Measurements from ENCODE around the gene SCAMP5. TPM values are rescaled to one million over a fixed set of nuclear protein-coding genes. Genes with fewer than 3 reads are reported as not detected.

Gene SCAMP5
- total RNA-seq, 1 donor, result 1.1 TPM

DNA sequence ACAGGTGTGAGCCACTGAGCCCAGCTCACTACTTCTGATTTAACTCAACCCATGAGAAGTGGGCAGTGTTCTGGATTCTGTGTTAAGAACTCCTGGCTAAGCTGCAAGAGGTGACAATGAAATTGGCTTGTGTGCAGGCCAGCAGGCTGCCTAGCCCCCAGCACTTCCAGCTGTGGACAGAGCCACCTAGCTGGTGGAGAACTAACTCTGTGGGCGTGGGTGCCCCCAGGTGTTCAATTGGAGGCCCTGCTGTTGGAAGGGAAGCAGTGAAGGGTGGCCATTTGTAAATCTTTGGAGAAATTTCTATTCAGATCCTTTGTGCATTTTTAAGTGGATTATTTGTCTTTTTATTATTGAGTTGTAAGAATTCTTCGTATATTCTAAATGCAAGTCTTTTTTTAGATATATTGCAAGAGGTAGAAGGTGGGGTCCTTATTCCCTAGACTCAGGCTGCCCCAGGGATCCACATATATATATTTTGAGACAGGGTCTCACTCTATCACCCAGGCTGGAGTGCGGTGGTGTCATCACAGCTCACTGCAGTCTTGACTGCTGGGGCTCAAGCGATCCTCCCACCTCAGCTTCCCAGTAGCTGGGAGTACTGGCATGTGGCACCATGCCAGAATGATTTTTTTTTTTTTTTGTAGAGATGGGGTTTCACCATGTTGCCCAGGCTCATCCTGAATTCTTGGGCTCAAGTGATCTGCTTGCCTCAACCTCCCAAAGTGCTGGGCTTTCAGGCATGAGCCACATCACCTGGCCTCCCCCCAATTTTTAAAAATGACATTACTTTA lies 7.2 kb upstream of the SCAMP5 start:
- no peak overlapping the region for H3K4me3 ChIP-seq (ENCODE audit: low read depth, low read length)
- peak; percentile 45 for TF ChIP-seq CTCF (IDR thresholded peaks at IDR 0.05; ENCODE audit: insufficient read depth, low read length)
- peak; percentile 45 for DNase-seq (ENCODE audit: low read depth)

DNA sequence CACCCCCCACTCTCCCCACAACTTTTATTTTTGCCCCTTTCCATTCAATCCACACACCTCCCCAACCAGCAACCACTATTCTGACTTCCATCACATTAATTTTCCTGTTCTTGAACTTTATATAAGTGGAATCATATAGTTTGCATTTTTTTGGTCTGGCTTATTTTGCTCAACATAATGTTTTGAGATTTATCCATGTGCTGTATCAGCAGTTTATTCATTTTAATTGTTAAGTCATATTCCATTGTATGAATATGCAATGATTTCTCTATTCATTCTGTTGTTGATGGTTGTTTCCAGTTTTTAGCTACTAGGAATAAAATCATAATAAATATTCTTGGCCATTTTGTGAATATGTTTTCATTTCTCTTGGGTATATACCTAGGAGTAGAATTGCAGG lies 5.8 kb upstream of the SCAMP5 start:
- no peak overlapping the region for H3K4me3 ChIP-seq (ENCODE audit: low read depth, low read length)
- TF ChIP-seq CTCF (IDR thresholded peaks at IDR 0.05; ENCODE audit: insufficient read depth, low read length), result no peak
- DNase-seq (ENCODE audit: low read depth), result no peak

- no peak for DNase-seq (ENCODE audit: low read depth)
- H3K4me3 ChIP-seq (ENCODE audit: low read depth, low read length), result no peak overlapping the region
- no peak for TF ChIP-seq CTCF (IDR thresholded peaks at IDR 0.05; ENCODE audit: insufficient read depth, low read length)
Measured at GRCh38 chr15:74992619-74993018, 2.7 kb upstream of the SCAMP5 start.

DNA sequence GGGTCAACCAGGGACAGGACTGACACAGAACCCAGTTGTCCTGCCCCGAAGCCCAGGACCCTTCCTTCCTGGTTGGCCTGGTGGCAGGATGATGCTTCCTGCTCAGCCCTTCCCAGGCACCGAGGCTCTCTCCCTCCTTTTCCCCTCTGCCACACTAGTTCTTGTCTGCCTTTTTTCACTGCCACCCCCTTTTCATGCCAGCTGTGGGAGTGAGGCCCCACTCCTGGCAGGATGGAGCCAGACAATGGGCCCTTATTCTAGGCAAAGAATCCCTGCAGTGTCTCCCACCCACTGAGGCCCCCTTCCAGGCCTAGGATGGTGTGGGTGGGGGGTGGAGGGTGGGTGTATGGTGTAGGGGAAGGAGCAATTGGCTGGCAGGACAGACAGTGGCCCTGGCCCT lies 1.1 kb upstream of the SCAMP5 start:
- no peak overlapping the region for H3K4me3 ChIP-seq (ENCODE audit: low read depth, low read length)
- TF ChIP-seq CTCF (IDR thresholded peaks at IDR 0.05; ENCODE audit: insufficient read depth, low read length), result no peak
- no peak for DNase-seq (ENCODE audit: low read depth)

- TF ChIP-seq CTCF (IDR thresholded peaks at IDR 0.05; ENCODE audit: insufficient read depth, low read length), result no peak
- no peak overlapping the region for H3K4me3 ChIP-seq (ENCODE audit: low read depth, low read length)
- DNase-seq (ENCODE audit: low read depth), result no peak
Measured at GRCh38 chr15:74994685-74995084, 678 bp upstream of the SCAMP5 start.

GRCh38 chr15:74995779-74996765 lies 709 bp downstream of the SCAMP5 start:
- DNase-seq (ENCODE audit: low read depth), result no peak
- no peak for TF ChIP-seq CTCF (IDR thresholded peaks at IDR 0.05; ENCODE audit: insufficient read depth, low read length)
- peak overlapping the region; percentile 77 for H3K4me3 ChIP-seq (ENCODE audit: low read depth, low read length)
